Activated CD8-positive, alpha-beta T cell treated with anti-CD3 and anti-CD28 coated beads for 36 hours (primary cell): Measurements from ENCODE around the gene INHBB. TPM values are rescaled to one million over a fixed set of nuclear protein-coding genes. Genes with fewer than 3 reads are reported as not detected.

Source experiments
- ATAC-seq: fragments of 200-7000 bp; cut with Tn5 transposase; one replicate; pipeline ENCODE4 v1.10.0; 2021; ENCODE audit warnings: mild to moderate bottlenecking, moderate library complexity
- CTCF ChIA-PET: fragments of 350-600 bp; sonication (Branson Sonifier 250); formaldehyde crosslinking; loops from one replicate; lab custom pipeline; 2021; ENCODE audit warnings: antibody characterized with exemption; lab: Charles Lee
- POLR2A ChIA-PET: fragments of 350-600 bp; sonication (Branson Sonifier 250); formaldehyde crosslinking; loops from one replicate; lab custom pipeline; 2021; ENCODE audit warnings: antibody characterized with exemption; lab: Charles Lee
- DNase-seq: peaks from one replicate; pipeline ENCODE4 v3.0.0-alpha.2; 2020
- H3K27ac Mint-ChIP-seq: one replicate; pipeline ENCODE4 v1.8.0; 2021; ENCODE audit warnings: mild to moderate bottlenecking, mixed read lengths
- H3K27me3 Mint-ChIP-seq: one replicate; pipeline ENCODE4 v1.8.0; 2021; ENCODE audit warnings: mixed read lengths
- H3K36me3 Mint-ChIP-seq: one replicate; pipeline ENCODE4 v1.8.0; 2021; ENCODE audit warnings: low read depth, mixed read lengths
- H3K4me1 Mint-ChIP-seq: one replicate; pipeline ENCODE4 v1.8.0; 2021; ENCODE audit warnings: low read depth, mixed read lengths
- H3K4me3 Mint-ChIP-seq: one replicate; pipeline ENCODE4 v1.8.0; 2021; ENCODE audit warnings: mild to moderate bottlenecking, moderate library complexity, mixed read lengths
- H3K9me3 Mint-ChIP-seq: one replicate; pipeline ENCODE4 v1.8.0; 2021; ENCODE audit warnings: mixed read lengths
- intact Hi-C: fragments of 100-400 bp; cut with micrococcal nuclease; formaldehyde crosslinking; loops from one replicate; pipeline ENCODE4 v1.10.0; 2022
- total RNA-seq, 2 experiments: library from RNA; stranded (reverse); gene quantifications; one replicate each; pipeline ENCODE4 v1.2.3, GENCODE V29; 2021
- TF ChIP-seq, protein P1 (sequence below): fragments of 200-600 bp; IDR thresholded peaks from one replicate; pipeline ENCODE4 v1.8.0; 2022; ENCODE audit warnings: antibody characterized with exemption, mild to moderate bottlenecking

INHBB gene
- total RNA-seq, 2 experiments from 2014 or later: not detected

DNA sequence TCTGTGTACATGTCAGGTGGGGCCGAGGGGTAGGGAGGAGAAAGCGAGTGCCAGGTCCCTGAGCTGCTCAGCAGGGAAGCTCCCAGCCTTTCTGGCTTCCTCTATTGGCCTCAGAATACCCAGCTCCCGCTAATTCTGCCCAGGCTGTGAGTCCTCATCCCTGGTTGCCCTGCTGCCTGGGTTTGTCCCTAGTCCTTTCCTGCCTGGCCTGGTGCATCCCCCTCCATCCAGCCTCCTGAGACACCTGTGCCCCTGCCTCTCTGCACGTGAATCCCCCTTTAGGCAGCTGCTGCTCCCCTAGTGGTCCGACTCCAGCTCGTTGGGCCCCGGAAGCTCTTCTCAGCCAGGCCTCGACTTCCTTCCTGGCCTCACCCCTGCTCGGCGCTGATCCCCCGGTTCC is 54.6 kb downstream of the INHBB start:
- ATAC-seq (no peak), DNase-seq (no peak)

More for the DNA sequence above, 54.6 kb downstream of the INHBB start:
- intact Hi-C loops: no loop called here
- no peaks in the 10 kb centered on the region for H3K9me3 Mint-ChIP-seq
- H3K4me3 Mint-ChIP-seq: no peak overlapping the region
- H3K36me3 Mint-ChIP-seq: no peaks in the 10 kb centered on the region
- ChIA-PET POLR2A (no interaction called here), CTCF (interaction anchor here (1.7 kb wide), 1 partner anchor 57 kb away, joined by 4 read pairs; no protein-coding TSS in a partner anchor)
- H3K27me3 Mint-ChIP-seq: peaks cover 3% of the 10 kb centered on the region
- no peaks in the 10 kb centered on the region for H3K4me1 Mint-ChIP-seq
- no peak overlapping the region for H3K27ac Mint-ChIP-seq
- TF ChIP-seq, protein P1, sequence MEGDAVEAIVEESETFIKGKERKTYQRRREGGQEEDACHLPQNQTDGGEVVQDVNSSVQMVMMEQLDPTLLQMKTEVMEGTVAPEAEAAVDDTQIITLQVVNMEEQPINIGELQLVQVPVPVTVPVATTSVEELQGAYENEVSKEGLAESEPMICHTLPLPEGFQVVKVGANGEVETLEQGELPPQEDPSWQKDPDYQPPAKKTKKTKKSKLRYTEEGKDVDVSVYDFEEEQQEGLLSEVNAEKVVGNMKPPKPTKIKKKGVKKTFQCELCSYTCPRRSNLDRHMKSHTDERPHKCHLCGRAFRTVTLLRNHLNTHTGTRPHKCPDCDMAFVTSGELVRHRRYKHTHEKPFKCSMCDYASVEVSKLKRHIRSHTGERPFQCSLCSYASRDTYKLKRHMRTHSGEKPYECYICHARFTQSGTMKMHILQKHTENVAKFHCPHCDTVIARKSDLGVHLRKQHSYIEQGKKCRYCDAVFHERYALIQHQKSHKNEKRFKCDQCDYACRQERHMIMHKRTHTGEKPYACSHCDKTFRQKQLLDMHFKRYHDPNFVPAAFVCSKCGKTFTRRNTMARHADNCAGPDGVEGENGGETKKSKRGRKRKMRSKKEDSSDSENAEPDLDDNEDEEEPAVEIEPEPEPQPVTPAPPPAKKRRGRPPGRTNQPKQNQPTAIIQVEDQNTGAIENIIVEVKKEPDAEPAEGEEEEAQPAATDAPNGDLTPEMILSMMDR: no peak

Other genes with a start within 250 kb of the INHBB start
- 10 to 100 TPM; 16.7 to 17.2 TPM for gene TMEM185B, start 122.7 kb upstream of the INHBB start, total RNA-seq
- 10 to 100 TPM; 16.7 to 17.6 TPM for gene RALB, start 93.3 kb upstream of the INHBB start, total RNA-seq